B cell (primary cell): ENCODE measurements around the gene CCDC18. TPM values are rescaled to one million over a fixed set of nuclear protein-coding genes. Genes with fewer than 3 reads are reported as not detected.
"Not testable (repeated sequence)": the region's sequence is repeated elsewhere in the genome, so short reads cannot be mapped to it uniquely, and the experiment has no call there.

Experiments used
- ATAC-seq: fragments of 200-7000 bp; cut with Tn5 transposase; one replicate; pipeline ENCODE4 v1.10.0; 2021; ENCODE audit warnings: low read depth, mild to moderate bottlenecking, moderate number of reproducible peaks, moderate library complexity
- CTCF ChIA-PET: fragments of 350-600 bp; sonication (Branson Sonifier 250); formaldehyde crosslinking; loops from one replicate; lab custom pipeline; 2021; ENCODE audit warnings: antibody characterized with exemption, inconsistent platforms; lab: Charles Lee
- POLR2A ChIA-PET: fragments of 350-600 bp; sonication (Branson Sonifier 250); formaldehyde crosslinking; loops from one replicate; lab custom pipeline; 2021; ENCODE audit warnings: antibody characterized with exemption; lab: Charles Lee
- DNase-seq: peaks from one replicate; pipeline ENCODE4 v3.0.0; 2013
- H2AFZ ChIP-seq: 2 replicates; pipeline ENCODE4 v1.6.1; 2012; ENCODE audit warnings: mild to moderate bottlenecking, low read depth, low read length; ENCODE audit not compliant: insufficient read depth, poor library complexity, severe bottlenecking
- H3K27ac ChIP-seq, 2 donors: 1 replicate in 1 of 2; 2 replicates in 1 of 2; pipeline ENCODE4 v1.5.1; 2012 to 2013; ENCODE audit warnings: low read length in 2 of 2, mild to moderate bottlenecking in 2 of 2, moderate library complexity in 1 of 2
- H3K27me3 ChIP-seq, 4 experiments: fragments of 200-600 bp in 1 of 4; sonication (generic) in 1 of 4; replicated peaks in 1 of 4; 1 replicate in 2 of 4; 2 replicates in 2 of 4; pipeline versions ENCODE4 v1.6.1 to v1.7.0; 2013 to 2016; ENCODE audit warnings: low read length in 3 of 4, mild to moderate bottlenecking in 2 of 4, mixed read lengths in 1 of 4, moderate library complexity in 1 of 4; ENCODE audit not compliant: insufficient read depth in 4 of 4, control insufficient read depth in 3 of 4; ENCODE audit errors: control extremely low read depth in 1 of 4
- H3K36me3 ChIP-seq, 2 experiments: replicated peaks in 1 of 2; 1 replicate in 1 of 2; 2 replicates in 1 of 2; pipeline versions ENCODE4 v1.6.1 to v1.7.1; 2013; ENCODE audit warnings: low read length in 1 of 2; ENCODE audit not compliant: insufficient read depth in 2 of 2, control insufficient read depth in 1 of 2; ENCODE audit errors: control extremely low read depth in 1 of 2, extremely low read depth in 1 of 2
- H3K4me1 ChIP-seq, 2 donors: fragments of 200-600 bp in 1 of 2; sonication (generic) in 1 of 2; 1 replicate in 1 of 2; 2 replicates in 1 of 2; pipeline versions ENCODE4 v1.5.1 to v1.6.1; 2013 to 2017; ENCODE audit warnings: low read length in 2 of 2; ENCODE audit not compliant: control insufficient read depth in 2 of 2, insufficient read depth in 2 of 2
- H3K4me2 ChIP-seq: replicated peaks from 2 replicates; pipeline ENCODE3; 2012; ENCODE audit warnings: mild to moderate bottlenecking, low read depth, low read length; ENCODE audit not compliant: poor library complexity, severe bottlenecking
- H3K4me3 ChIP-seq, 5 experiments: fragments of 200-600 bp in 1 of 5; sonication (generic) in 1 of 5; 1 replicate in 3 of 5; 2 replicates in 2 of 5; pipeline versions ENCODE4 v1.5.1 to v1.7.0; 2011 to 2016; ENCODE audit warnings: low read length in 4 of 5, mild to moderate bottlenecking in 4 of 5, low read depth in 2 of 5, control low read depth in 1 of 5, moderate library complexity in 1 of 5; ENCODE audit not compliant: insufficient read depth in 1 of 5; ENCODE audit errors: control extremely low read depth in 1 of 5, extremely low read depth in 1 of 5
- H3K79me2 ChIP-seq: fragments of 200-600 bp; sonication (generic); one replicate; pipeline ENCODE4 v1.6.0; 2016; ENCODE audit warnings: low read length; ENCODE audit not compliant: control insufficient read depth, insufficient read depth
- H3K9ac ChIP-seq: fragments of 200-600 bp; sonication (generic); 2 replicates; pipeline ENCODE4 v1.6.1; 2017; ENCODE audit warnings: mild to moderate bottlenecking, low read length, moderate library complexity
- H3K9me3 ChIP-seq, 3 donors: one replicate each; pipeline versions ENCODE4 v1.6.1 to v1.7.1; 2013; ENCODE audit warnings: low read length in 2 of 3; ENCODE audit not compliant: control insufficient read depth in 2 of 3, insufficient read depth in 1 of 3; ENCODE audit errors: control extremely low read depth in 1 of 3
- H4K20me1 ChIP-seq: 2 replicates; pipeline ENCODE4 v1.6.0; 2012; ENCODE audit warnings: mild to moderate bottlenecking, low read length; ENCODE audit not compliant: insufficient read depth, control insufficient read depth, poor library complexity, severe bottlenecking
- H3K27ac Mint-ChIP-seq: one replicate; pipeline ENCODE4 v1.8.0; 2021; ENCODE audit warnings: mixed read lengths
- H3K27me3 Mint-ChIP-seq: one replicate; pipeline ENCODE4 v1.8.0; 2021; ENCODE audit warnings: mixed read lengths
- H3K4me1 Mint-ChIP-seq: one replicate; pipeline ENCODE4 v1.8.0; 2021; ENCODE audit warnings: mixed read lengths
- H3K4me3 Mint-ChIP-seq: one replicate; pipeline ENCODE4 v1.8.0; 2021; ENCODE audit warnings: mixed read lengths
- H3K9me3 Mint-ChIP-seq: one replicate; pipeline ENCODE4 v1.8.0; 2022; ENCODE audit warnings: mixed read lengths; ENCODE audit not compliant: insufficient read depth
- CTCF ChIP-seq: fragments of 200-600 bp; IDR thresholded peaks from one replicate; pipeline ENCODE4 v1.8.0; 2022; ENCODE audit warnings: antibody characterized with exemption, mild to moderate bottlenecking
- EZH2 ChIP-seq: IDR thresholded peaks from 2 replicates; pipeline ENCODE4 v1.6.1; 2012; ENCODE audit warnings: borderline replicate concordance, low read depth, mild to moderate bottlenecking, moderate library complexity, low read length; ENCODE audit not compliant: insufficient read depth, poor library complexity, severe bottlenecking
- WGBS: methylation state at CpG from one replicate; pipeline ENCODE4 v1.1.5; 2013; ENCODE audit warnings: missing lambda C conversion rate; ENCODE audit not compliant: insufficient coverage; 5-methylcytosine and 5-hydroxymethylcytosine counted together
- intact Hi-C: fragments of 100-400 bp; cut with micrococcal nuclease; formaldehyde crosslinking; loops from one replicate; pipeline ENCODE4 v1.10.0; 2022
- polyA plus RNA-seq: library from polyadenylated mRNA; depleted of rRNA; stranded (reverse); fragments of >200 nt; gene quantifications from 2 replicates; pipeline ENCODE4 v1.2.3, GENCODE V29; 2012
- total RNA-seq, 2 donors: library from RNA; stranded (reverse); fragments of 120-200 nt in 1 of 2; gene quantifications; 1 replicate in 1 of 2; 2 replicates in 1 of 2; pipeline versions ENCODE4 v1.2.3 to v1.2.4, GENCODE V29; 2013 to 2022

The CCDC18 gene
- total and polyA plus RNA-seq, 2 donors (not counting 1 experiment from before 2014, with no cell fraction given), result 7.7 to 16.0 TPM

- Histone ChIP-seq H3K27ac (no peak overlapping the region), H3K4me2 (no peak overlapping the region), H3K9ac (no peak overlapping the region), H2AFZ (no peak overlapping the region), H3K79me2 (no peaks in the 10 kb centered on the region), H3K4me3 (no peak overlapping the region), H3K27me3 (no peaks in the 10 kb centered on the region), H3K36me3 (peaks cover 0 to 9% of the 10 kb centered on the region in 2 experiments), H4K20me1 (no peaks in the 10 kb centered on the region), H3K4me1 (no peaks in the 10 kb centered on the region), H3K9me3 (peaks cover 0 to 6% (median 4%) of the 10 kb centered on the region in 3 donors)
- CTCF ChIA-PET, result interaction anchor here (0.8 kb wide), 1 partner anchor 29 kb away, joined by 5 read pairs; no protein-coding TSS in a partner anchor
- H3K27ac Mint-ChIP-seq, result no peak overlapping the region
- intact Hi-C loops, result no loop called here
- peaks cover 6% of the 10 kb centered on the region for H3K9me3 Mint-ChIP-seq
- no peaks in the 10 kb centered on the region for H3K27me3 Mint-ChIP-seq
- WGBS, result 98% methylated on average over 3 of the region's 5 CpGs
- no peaks in the 10 kb centered on the region for H3K4me1 Mint-ChIP-seq
- ATAC-seq (no peak), DNase-seq (no peak)
- no peak overlapping the region for H3K4me3 Mint-ChIP-seq
- TF ChIP-seq EZH2 (no peak), CTCF (no peak)
- POLR2A ChIA-PET, result no interaction called here
Observed at GRCh38 chr1:93275634-93276295, 95.2 kb downstream of the CCDC18 start.

- H3K27me3 ChIP-seq, POLR2A ChIA-PET, H3K4me1 ChIP-seq, CTCF ChIA-PET, intact Hi-C loops, H2AFZ ChIP-seq, H3K4me3 ChIP-seq, H3K9ac ChIP-seq, H3K4me2 ChIP-seq, H3K9me3 ChIP-seq, H3K36me3 ChIP-seq, H3K27ac ChIP-seq, H3K9me3 Mint-ChIP-seq, H3K4me3 Mint-ChIP-seq, H4K20me1 ChIP-seq, DNase-seq, H3K4me1 Mint-ChIP-seq, H3K27ac Mint-ChIP-seq, H3K79me2 ChIP-seq, ATAC-seq, H3K27me3 Mint-ChIP-seq: not testable (repeated sequence)
- WGBS, result no CpG with 5 or more reads among the region's 3 CpGs
Observed at GRCh38 chr1:93277530-93277929, 97.0 kb downstream of the CCDC18 start.
